NCI-H748 (cell line): ENCODE data around the gene DNAJC8.
A peak's percentile ranks its signal among the peaks of the same experiment; 100 is the strongest.

Experiments used
- DNase-seq: peaks from one replicate; lab custom pipeline; 2025; ENCODE audit not compliant: unreplicated experiment; lab: John Stamatoyannopoulos, UW

DNAJC8 gene

GRCh38 chr1:28256197-28256827 lies 23.5 kb upstream of the DNAJC8 start:
- DNase-seq: no peak

GRCh38 chr1:28249866-28250295 lies 17.1 kb upstream of the DNAJC8 start:
- DNase-seq: no peak

- DNase-seq: peak; percentile 33
Observed at GRCh38 chr1:28249013-28249865, 16.4 kb upstream of the DNAJC8 start.

DNA sequence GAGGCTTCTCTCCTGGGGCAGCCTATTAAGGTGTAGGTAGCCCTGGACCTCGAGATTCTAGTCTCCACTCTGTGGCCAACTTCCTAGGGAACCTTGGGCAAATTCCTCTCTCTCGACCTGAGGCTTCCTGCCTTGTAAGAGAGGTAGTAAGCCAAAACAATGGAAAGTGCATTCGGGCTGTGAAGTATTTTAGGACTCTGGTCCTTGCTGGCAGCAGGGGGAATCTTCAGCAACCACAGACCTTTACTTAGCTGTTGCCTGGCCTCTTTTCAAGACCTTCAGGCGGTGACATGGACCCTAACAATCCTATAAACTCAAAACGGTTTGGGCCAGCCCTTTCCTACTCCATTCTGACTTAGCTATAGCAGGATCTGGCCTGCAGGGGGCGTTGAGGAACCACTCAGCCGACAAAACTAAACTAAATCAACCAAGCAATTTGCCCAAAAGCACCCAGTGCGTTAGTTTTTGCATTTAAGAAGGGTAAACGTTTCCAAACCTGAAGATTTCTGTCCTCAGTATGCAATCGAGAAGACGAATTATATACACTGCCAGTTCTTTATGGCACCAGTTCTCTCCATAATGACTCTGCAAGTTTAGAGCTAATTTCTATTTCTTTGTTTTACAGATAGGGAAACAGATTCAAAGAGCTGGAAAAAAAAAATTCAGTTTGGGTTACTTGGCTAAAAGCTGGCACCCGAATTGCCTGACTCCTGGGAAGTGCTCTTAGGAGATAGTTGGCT lies 15.6 kb upstream of the DNAJC8 start:
- DNase-seq: peak; percentile 60

DNA sequence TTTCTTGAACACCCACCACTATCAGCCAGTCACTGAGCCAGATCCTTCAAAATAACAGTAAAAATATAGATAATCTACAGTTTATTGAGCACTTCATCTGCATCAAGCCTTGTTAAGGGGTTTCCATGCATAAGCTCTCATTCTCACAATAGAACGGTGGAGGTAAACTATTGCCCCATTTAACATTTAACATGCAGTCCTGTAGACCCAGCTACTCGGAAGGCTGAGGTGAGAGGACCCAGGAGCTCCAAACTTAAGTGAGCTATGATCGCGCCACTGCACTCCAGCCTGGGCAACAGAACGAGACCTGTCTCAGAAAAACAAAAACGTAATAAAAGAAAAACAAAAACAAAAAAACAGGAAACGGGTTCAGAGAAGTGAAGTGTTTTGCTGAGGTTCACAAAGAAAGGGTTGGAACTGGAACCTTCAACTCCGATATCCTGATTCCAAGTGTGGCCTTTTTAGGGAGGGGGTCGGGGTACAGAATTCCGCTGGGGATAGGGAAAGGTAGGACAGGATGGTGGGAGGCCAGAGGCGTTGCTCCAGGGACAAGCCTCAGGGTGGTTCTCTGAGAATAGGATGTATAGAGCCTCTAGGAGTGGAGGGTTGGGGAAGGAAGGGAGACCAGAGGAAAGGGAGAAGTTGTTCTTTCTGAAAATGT lies 14.9 kb upstream of the DNAJC8 start:
- DNase-seq: no peak

DNA sequence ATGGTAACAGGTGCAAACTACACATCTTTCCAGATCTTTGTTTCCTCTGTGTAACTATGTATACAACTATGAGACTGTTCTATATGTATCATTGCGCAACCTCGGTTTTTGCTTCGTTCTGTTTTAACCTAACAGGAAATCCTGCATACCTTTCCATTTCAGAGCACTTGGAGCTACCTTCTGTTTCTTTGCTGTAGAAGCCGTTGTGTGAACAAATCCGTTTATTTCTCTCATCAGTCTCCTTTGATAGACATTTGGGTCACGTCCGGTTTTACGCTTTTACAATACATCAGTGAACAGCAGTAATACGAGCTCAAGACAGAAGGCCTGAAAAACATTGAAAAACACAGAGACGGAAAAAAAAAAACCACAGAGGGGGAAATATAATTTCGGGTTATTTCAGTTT lies 13.6 kb upstream of the DNAJC8 start:
- DNase-seq: peak; percentile 35

GRCh38 chr1:28244549-28245251 lies 11.9 kb upstream of the DNAJC8 start:
- DNase-seq: no peak

- DNase-seq: no peak
Observed at GRCh38 chr1:28243685-28244311, 11.0 kb upstream of the DNAJC8 start.

- no peak for DNase-seq
Observed at GRCh38 chr1:28241638-28242241, 8.9 kb upstream of the DNAJC8 start.

DNA sequence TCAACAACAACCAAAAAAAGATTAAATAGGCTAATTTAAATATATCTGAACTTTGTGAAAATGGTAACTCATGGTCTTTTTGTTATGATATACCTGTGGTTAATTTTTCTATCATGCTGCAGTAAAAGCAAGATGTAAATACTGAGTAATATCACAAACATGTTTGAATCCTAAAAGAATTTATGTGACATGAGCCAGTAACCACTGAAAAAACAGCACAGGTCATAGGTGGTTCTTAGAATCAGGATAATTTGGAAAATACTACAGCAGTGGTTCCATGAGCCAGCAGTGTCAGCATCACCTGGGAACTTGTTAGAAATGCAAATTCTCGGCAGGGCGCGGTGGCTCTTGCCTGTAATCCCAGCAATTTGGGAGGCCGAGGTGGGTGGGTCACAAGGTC lies 7.2 kb upstream of the DNAJC8 start:
- no peak for DNase-seq

GRCh38 chr1:28239004-28239403 lies 6.2 kb upstream of the DNAJC8 start:
- DNase-seq: no peak

GRCh38 chr1:28236656-28237322 lies 4.0 kb upstream of the DNAJC8 start:
- DNase-seq: no peak

- DNase-seq: peak; percentile 96
Observed at GRCh38 chr1:28235755-28236655, 3.2 kb upstream of the DNAJC8 start, which contains the start of gene ATP5IF1. Gene ATP5IF1 (plus strand): TSS chr1:28236124. CDS start chr1:28236184, 60 bp downstream.

DNA sequence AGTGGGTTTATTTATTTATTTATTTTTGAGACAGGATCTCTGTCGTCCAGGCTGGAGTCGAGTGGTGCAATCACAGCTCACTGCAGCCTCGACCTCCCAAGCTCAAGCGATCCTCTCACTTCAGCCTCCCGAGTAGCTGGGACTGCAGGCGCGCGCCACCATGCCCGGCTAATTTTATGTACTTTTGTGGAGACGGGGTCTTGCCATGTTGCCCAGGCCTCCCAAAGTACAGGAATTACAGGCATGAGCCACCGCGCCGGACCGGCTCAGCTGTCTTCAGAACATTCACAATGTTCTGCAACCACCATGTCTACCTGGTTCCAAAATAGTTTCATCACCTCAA lies 406 bp upstream of the DNAJC8 start:
- DNase-seq: no peak

- no peak for DNase-seq
Observed at GRCh38 chr1:28229996-28230395, 2.8 kb downstream of the DNAJC8 start.

DNA sequence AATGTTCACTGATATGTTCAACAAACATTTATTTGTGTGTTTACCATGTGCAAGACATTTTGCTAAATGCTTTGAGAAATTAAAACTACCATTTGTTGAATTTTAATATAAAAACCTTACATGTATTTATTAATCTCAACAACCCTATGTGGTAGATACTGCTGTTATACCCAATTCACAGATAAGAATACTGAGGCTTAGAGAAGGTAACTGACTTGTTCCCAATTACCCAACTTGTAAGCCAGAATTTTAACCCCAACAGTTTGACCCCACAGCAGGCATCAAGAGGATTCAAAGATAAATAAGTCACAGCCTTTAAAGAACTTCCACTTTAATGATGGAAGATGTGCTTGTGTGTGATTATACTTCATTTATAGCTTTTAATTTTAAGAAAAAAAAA lies 3.7 kb downstream of the DNAJC8 start:
- no peak for DNase-seq

DNA sequence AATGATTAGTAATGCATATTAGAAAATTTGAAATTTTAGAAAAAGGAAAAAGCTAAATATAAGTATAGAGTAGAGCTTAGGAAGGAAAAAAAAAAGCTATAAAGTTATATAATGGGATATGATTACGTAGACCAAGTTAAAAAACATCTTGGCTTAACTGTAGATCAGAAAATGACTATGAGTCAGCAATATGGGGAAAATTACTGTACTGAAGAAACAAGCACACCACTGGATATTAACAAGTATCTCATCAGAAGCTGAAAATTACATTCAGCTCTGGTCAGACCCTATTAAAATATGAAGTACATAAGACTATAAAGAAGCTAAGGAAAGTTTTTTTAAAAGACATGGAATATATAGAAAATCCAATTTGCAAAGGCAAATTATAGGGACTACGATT lies 19.5 kb downstream of the DNAJC8 start:
- DNase-seq: no peak

- no peak for DNase-seq
Observed at GRCh38 chr1:28209700-28210099, 23.1 kb downstream of the DNAJC8 start.
